ENCODE measurements around the gene HOXB13. TPM values are rescaled to one million over a fixed set of nuclear protein-coding genes. Genes with fewer than 3 reads are reported as not detected.

Gene HOXB13
- total RNA-seq, 1 donor, result not detected

- DNase-seq (ENCODE audit: low read depth), result no peak
- no peak overlapping the region for H3K4me3 ChIP-seq (ENCODE audit: low read depth, low read length)
- TF ChIP-seq, protein P1, sequence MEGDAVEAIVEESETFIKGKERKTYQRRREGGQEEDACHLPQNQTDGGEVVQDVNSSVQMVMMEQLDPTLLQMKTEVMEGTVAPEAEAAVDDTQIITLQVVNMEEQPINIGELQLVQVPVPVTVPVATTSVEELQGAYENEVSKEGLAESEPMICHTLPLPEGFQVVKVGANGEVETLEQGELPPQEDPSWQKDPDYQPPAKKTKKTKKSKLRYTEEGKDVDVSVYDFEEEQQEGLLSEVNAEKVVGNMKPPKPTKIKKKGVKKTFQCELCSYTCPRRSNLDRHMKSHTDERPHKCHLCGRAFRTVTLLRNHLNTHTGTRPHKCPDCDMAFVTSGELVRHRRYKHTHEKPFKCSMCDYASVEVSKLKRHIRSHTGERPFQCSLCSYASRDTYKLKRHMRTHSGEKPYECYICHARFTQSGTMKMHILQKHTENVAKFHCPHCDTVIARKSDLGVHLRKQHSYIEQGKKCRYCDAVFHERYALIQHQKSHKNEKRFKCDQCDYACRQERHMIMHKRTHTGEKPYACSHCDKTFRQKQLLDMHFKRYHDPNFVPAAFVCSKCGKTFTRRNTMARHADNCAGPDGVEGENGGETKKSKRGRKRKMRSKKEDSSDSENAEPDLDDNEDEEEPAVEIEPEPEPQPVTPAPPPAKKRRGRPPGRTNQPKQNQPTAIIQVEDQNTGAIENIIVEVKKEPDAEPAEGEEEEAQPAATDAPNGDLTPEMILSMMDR (IDR thresholded peaks at IDR 0.05; ENCODE audit: insufficient read depth, low read length), result no peak
These were observed 26.1 kb upstream of the HOXB13 start for GRCh38 chr17:48754500-48755261.

GRCh38 chr17:48753794-48754499 is 25.4 kb upstream of the HOXB13 start:
- TF ChIP-seq, protein P1 (IDR thresholded peaks at IDR 0.05; ENCODE audit: insufficient read depth, low read length), result no peak
- no peak for DNase-seq (ENCODE audit: low read depth)
- H3K4me3 ChIP-seq (ENCODE audit: low read depth, low read length), result no peak overlapping the region

- no peak overlapping the region for H3K4me3 ChIP-seq (ENCODE audit: low read depth, low read length)
- TF ChIP-seq, protein P1 (IDR thresholded peaks at IDR 0.05; ENCODE audit: insufficient read depth, low read length), result no peak
- DNase-seq (ENCODE audit: low read depth), result peak; percentile 27
These were observed 24.1 kb upstream of the HOXB13 start for GRCh38 chr17:48752399-48753288.

GRCh38 chr17:48751733-48752398 is 23.3 kb upstream of the HOXB13 start:
- no peak for DNase-seq (ENCODE audit: low read depth)
- no peak overlapping the region for H3K4me3 ChIP-seq (ENCODE audit: low read depth, low read length)
- TF ChIP-seq, protein P1 (IDR thresholded peaks at IDR 0.05; ENCODE audit: insufficient read depth, low read length), result no peak

GRCh38 chr17:48751172-48751571 is 22.6 kb upstream of the HOXB13 start:
- DNase-seq (ENCODE audit: low read depth), result no peak
- H3K4me3 ChIP-seq (ENCODE audit: low read depth, low read length), result no peak overlapping the region
- TF ChIP-seq, protein P1 (IDR thresholded peaks at IDR 0.05; ENCODE audit: insufficient read depth, low read length), result no peak
